GM23338 (cell line): Measurements from ENCODE around the gene TRIM44.

Experiments used
- CREB1 ChIP-seq: fragments of 250-450 bp; sonication (Bioruptor Pico); IDR thresholded peaks from 2 replicates; pipeline ENCODE4 v1.5.0; 2020; ENCODE audit warnings: low read depth, mild to moderate bottlenecking, moderate library complexity
- EZH2 ChIP-seq: fragments of 200-600 bp; sonication (generic); IDR thresholded peaks from one replicate; pipeline ENCODE4 v1.8.0; 2017; ENCODE audit warnings: antibody characterized with exemption, mild to moderate bottlenecking, low read depth; ENCODE audit not compliant: unreplicated experiment
- EZH2phosphoT487 ChIP-seq: fragments of 200-600 bp; sonication (generic); IDR thresholded peaks from one replicate; pipeline ENCODE4 v1.8.1; 2018; ENCODE audit warnings: antibody characterized with exemption; ENCODE audit not compliant: unreplicated experiment
- NANOG ChIP-seq: IDR thresholded peaks from 2 replicates; pipeline ENCODE4 v1.6.1; 2016; ENCODE audit warnings: antibody characterized with exemption, borderline replicate concordance
- POLR2AphosphoS5 ChIP-seq: IDR thresholded peaks from 2 replicates; pipeline ENCODE4 v1.6.1; 2016; ENCODE audit warnings: antibody characterized with exemption, low read depth
- ZNF114 ChIP-seq: fragments of 250-450 bp; sonication (Bioruptor Pico); IDR thresholded peaks from 2 replicates; pipeline ENCODE4 v1.5.0; 2020; ENCODE audit warnings: mild to moderate bottlenecking, moderate library complexity
- ZNF331 ChIP-seq: fragments of 250-450 bp; sonication (Bioruptor Pico); IDR thresholded peaks from 2 replicates; pipeline ENCODE4 v1.5.0; 2020; ENCODE audit warnings: low read depth, mild to moderate bottlenecking, moderate library complexity
- TF ChIP-seq, protein P1 (sequence below), 2 experiments: fragments of 200-600 bp in 1 of 2; sonication (generic) in 1 of 2; conservative IDR thresholded peaks; 2 replicates each; pipeline versions ENCODE4 v1.5.1 to v1.6.1; 2016 to 2017; ENCODE audit warnings: antibody characterized with exemption in 2 of 2, low read depth in 2 of 2, mild to moderate bottlenecking in 2 of 2, moderate library complexity in 1 of 2
- TF ChIP-seq, protein P2 (sequence below): IDR thresholded peaks from one replicate; pipeline ENCODE4 v1.6.1; 2018; ENCODE audit warnings: antibody characterized with exemption; ENCODE audit not compliant: unreplicated experiment

DNA sequence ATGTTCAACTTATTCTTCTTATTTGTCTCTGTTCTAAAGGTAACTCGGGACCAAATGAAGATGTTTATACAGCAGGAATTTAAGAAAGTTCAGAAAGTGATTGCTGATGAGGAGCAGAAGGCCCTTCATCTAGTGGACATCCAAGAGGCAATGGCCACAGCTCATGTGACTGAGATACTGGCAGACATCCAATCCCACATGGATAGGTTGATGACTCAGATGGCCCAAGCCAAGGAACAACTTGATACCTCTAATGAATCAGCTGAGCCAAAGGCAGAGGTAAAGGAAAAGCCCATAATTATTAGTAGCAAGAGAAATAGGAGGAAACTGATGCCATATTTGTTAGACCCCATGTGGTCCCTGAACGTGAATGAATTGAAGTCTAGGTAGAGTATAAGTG, 63.3 kb downstream of the TRIM44 start:
- no peak for TF ChIP-seq EZH2
- no peak for TF ChIP-seq POLR2AphosphoS5
- TF ChIP-seq, protein P1, sequence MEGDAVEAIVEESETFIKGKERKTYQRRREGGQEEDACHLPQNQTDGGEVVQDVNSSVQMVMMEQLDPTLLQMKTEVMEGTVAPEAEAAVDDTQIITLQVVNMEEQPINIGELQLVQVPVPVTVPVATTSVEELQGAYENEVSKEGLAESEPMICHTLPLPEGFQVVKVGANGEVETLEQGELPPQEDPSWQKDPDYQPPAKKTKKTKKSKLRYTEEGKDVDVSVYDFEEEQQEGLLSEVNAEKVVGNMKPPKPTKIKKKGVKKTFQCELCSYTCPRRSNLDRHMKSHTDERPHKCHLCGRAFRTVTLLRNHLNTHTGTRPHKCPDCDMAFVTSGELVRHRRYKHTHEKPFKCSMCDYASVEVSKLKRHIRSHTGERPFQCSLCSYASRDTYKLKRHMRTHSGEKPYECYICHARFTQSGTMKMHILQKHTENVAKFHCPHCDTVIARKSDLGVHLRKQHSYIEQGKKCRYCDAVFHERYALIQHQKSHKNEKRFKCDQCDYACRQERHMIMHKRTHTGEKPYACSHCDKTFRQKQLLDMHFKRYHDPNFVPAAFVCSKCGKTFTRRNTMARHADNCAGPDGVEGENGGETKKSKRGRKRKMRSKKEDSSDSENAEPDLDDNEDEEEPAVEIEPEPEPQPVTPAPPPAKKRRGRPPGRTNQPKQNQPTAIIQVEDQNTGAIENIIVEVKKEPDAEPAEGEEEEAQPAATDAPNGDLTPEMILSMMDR (conservative IDR thresholded peaks at IDR 0.05; ENCODE audit: low read depth in 2 of 2) = no peak
- TF ChIP-seq, protein P2, sequence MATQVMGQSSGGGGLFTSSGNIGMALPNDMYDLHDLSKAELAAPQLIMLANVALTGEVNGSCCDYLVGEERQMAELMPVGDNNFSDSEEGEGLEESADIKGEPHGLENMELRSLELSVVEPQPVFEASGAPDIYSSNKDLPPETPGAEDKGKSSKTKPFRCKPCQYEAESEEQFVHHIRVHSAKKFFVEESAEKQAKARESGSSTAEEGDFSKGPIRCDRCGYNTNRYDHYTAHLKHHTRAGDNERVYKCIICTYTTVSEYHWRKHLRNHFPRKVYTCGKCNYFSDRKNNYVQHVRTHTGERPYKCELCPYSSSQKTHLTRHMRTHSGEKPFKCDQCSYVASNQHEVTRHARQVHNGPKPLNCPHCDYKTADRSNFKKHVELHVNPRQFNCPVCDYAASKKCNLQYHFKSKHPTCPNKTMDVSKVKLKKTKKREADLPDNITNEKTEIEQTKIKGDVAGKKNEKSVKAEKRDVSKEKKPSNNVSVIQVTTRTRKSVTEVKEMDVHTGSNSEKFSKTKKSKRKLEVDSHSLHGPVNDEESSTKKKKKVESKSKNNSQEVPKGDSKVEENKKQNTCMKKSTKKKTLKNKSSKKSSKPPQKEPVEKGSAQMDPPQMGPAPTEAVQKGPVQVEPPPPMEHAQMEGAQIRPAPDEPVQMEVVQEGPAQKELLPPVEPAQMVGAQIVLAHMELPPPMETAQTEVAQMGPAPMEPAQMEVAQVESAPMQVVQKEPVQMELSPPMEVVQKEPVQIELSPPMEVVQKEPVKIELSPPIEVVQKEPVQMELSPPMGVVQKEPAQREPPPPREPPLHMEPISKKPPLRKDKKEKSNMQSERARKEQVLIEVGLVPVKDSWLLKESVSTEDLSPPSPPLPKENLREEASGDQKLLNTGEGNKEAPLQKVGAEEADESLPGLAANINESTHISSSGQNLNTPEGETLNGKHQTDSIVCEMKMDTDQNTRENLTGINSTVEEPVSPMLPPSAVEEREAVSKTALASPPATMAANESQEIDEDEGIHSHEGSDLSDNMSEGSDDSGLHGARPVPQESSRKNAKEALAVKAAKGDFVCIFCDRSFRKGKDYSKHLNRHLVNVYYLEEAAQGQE = no peak
- TF ChIP-seq EZH2phosphoT487 = no peak
- no peak for TF ChIP-seq CREB1
- no peak for TF ChIP-seq ZNF331 (CRISPR knock-in tag)
- no peak for TF ChIP-seq NANOG
- TF ChIP-seq ZNF114 (CRISPR knock-in tag) = no peak
